Measurements from ENCODE around the gene TEX2. TPM values are rescaled to one million over a fixed set of nuclear protein-coding genes. Genes with fewer than 3 reads are reported as not detected.
A peak's percentile ranks its signal among the peaks of the same experiment; 100 is the strongest.
"Not testable (repeated sequence)": the region's sequence is repeated elsewhere in the genome, so short reads cannot be mapped to it uniquely, and the experiment has no call there.

Gene TEX2
- total RNA-seq, 1 experiment from 2014 or later: 11.7 TPM

DNA sequence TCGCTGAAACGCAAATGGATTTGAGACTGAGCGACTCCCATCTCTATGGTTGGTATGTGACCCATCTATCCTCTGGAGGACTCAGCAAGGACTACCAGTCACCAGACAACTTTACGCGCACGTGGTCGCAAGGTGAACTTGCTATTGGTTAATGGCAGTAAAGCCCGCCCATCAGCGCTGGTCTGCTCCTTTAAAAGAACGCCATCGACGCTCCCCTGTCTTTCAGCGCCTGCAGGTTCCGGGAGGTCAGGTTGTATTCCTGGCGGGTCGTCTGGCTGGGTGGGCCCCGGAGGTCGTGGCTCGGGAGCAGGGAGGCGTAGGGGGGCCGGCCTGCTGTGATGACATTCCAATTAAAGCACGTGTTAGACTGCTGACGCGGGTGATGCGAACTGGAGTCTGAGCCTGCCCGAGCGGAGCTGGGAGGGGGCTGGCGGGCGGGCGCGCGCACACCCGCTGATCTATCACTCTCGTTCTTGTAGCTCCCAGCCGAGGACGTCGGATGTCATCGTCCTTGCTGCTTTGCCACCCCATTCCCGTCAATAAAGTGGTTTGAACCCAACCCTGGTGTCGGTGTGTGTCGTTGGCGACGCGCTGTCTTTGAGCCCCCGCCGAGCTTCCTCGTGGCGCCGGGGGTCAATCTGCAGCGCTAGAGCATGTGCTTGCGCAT lies 117.2 kb downstream of the TEX2 start:
- peak; percentile 100 for DNase-seq (ENCODE audit: low spot score)

DNA sequence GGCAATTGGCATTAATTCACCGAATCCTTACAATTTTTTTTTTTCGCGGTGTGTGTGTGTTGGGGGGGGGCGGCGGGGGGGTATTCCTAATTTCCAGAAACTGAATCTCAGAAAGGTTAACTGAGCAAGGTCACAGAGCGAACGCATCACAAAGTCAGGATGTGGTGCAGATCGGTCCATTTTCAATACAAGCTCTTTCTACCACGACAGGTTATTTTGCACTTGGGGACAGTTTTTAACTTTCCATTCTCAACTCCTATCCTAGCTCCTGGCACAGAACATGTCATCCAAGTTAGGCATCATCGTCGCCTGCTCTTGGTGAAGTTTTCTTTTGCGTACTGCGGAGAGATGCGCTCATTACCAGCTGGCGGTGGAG lies 117.7 kb downstream of the TEX2 start:
- DNase-seq (ENCODE audit: low spot score): no peak

DNA sequence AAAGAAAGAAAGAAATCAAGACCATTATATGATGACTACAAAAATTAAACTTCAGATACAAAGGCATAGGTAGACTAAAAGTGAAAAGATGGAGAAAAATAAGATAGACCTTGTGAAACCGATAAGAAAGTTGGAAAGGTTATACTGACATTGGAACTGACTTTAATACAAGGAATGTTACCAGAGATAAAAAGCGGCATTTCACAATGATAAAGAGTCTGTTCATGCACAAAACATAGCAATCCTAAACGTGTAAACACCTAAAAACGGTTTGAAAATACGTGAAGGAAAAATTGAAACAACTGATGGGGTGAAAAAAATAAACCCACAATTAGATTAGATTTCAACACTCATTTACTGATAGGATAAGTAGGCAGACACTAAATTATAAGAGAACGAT lies 123.5 kb downstream of the TEX2 start:
- no peak for DNase-seq (ENCODE audit: low spot score)

GRCh38 chr17:64138441-64138840 lies 124.6 kb downstream of the TEX2 start:
- DNase-seq (ENCODE audit: low spot score): no peak

DNA sequence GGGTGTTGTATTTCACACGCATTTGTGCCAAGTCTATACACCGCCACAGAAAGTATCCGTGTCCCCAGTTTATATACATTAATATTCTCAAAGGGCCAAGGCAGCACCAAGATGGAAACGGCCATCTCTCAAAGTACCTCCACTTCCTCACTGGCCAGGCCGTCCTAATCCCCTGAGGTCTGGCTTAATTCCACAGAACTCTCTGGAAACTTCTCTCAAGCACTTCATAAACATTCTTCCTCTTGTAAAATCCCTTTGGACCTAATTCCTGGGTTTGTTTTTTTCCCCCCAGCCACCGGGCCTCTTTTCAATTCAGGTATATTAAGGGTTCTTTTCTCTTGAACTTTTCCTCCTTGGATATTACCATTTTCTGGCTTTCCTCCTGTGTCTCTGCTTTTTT lies 128.1 kb downstream of the TEX2 start:
- DNase-seq (ENCODE audit: low spot score): no peak

- no peak for DNase-seq (ENCODE audit: low spot score)
These were observed 128.7 kb downstream of the TEX2 start for GRCh38 chr17:64134216-64134970.

- DNase-seq (ENCODE audit: low spot score): peak; percentile 71
These were observed 129.4 kb downstream of the TEX2 start for GRCh38 chr17:64133546-64134215.

DNA sequence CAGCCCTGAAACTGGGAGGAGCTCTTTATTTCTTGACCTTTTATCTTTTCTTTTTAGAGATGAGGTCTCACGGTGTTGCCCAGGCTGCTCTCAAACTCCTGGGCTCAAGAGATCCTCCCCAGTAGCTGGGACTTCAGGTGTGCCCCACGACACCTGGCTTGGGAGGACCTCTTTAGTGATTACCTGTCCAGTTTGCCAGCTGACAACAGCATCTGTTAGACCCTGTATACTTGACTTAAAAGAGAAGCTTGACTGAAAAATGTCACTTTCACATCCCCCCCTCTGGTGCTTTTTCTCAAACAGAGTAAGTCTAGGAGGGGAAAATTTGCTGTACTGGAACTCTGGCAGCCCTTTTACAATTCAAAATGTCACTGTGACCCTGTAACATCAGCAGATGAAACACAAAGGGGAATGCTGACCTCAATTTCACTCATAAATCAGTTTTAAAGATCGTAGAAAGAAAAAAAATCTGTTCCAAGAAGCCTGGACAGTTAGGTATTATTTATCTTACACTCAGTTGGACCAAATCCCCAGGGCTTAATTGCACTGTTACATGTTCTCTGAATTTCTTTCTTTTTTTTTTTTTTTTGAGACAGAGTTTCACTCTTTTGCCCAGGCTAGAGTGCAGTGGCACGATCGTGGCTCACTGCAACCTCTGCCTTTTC lies 131.3 kb downstream of the TEX2 start:
- no peak for DNase-seq (ENCODE audit: low spot score)

DNA sequence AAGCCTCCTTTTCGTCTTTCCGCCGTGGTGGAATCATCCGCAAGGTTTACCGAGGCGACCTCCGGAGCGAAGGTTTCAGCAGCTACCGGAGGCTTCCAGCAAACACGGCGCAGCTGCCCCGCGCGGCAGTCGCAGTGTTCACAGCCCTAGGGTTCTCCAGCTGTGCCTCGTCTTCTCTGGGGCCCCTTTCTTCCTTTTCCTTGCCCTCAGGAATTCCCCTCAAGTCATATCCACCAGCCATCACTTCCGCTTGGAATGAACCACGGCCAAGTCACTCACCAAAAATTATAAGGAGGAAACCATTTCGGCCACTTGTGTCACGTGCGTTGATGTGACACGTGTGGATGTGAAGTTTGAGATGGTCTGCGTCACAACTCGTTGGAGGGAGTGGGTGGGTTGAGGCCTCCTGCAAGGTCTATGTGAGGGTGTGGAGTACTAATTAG lies 132.5 kb downstream of the TEX2 start:
- no peak for DNase-seq (ENCODE audit: low spot score)

- peak; percentile 87 for DNase-seq (ENCODE audit: low spot score)
These were observed 133.1 kb downstream of the TEX2 start, which contains the start of gene ERN1 for GRCh38 chr17:64129765-64130558. Gene ERN1 (minus strand): TSS chr17:64130144. CDS start chr17:64130029, 115 bp downstream.

DNA sequence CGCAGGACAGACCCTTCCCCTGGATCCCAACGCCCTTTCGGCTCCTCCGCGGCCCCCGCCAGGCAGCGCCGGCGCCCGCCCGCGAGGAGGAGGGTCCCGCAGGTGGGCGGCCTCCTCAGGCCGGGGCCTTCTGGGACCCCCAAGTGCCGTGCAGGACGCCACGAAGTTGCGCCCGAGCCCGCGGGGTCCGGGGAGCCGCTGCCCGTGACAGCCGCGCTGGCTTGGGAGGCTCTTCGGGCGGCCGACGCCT lies 133.6 kb downstream of the TEX2 start:
- DNase-seq (ENCODE audit: low spot score): no peak

GRCh38 chr17:64128787-64129514 lies 134.1 kb downstream of the TEX2 start:
- no peak for DNase-seq (ENCODE audit: low spot score)

- DNase-seq (ENCODE audit: low spot score): no peak
These were observed 136.1 kb downstream of the TEX2 start for GRCh38 chr17:64126918-64127317.

GRCh38 chr17:64125937-64126336 lies 137.1 kb downstream of the TEX2 start:
- no peak for DNase-seq (ENCODE audit: low spot score)

- no peak for DNase-seq (ENCODE audit: low spot score)
These were observed 138.5 kb downstream of the TEX2 start for GRCh38 chr17:64124609-64125008.

GRCh38 chr17:64123114-64123513 lies 139.9 kb downstream of the TEX2 start:
- no peak for DNase-seq (ENCODE audit: low spot score)

GRCh38 chr17:64120972-64121786 lies 141.9 kb downstream of the TEX2 start:
- not testable (repeated sequence) for DNase-seq (ENCODE audit: low spot score)

GRCh38 chr17:64120159-64120810 lies 142.8 kb downstream of the TEX2 start:
- no peak for DNase-seq (ENCODE audit: low spot score)

All from H4 (cell line).